GM19397 (cell line): ENCODE measurements around the gene FBXO10.

Source experiments
- ATAC-seq: cut with Tn5 transposase; IDR thresholded peaks from one replicate; pipeline ENCODE4 v1.9.1; 2021; ENCODE audit warnings: mild to moderate bottlenecking, moderate library complexity; ENCODE audit not compliant: unreplicated experiment

The FBXO10 gene

GRCh38 chr9:37551468-37551867 is 24.7 kb downstream of the FBXO10 start:
- ATAC-seq = no peak

- no peak for ATAC-seq
Observed at GRCh38 chr9:37550781-37551180, 25.4 kb downstream of the FBXO10 start.

- no peak for ATAC-seq
Observed at GRCh38 chr9:37549527-37549926, 26.7 kb downstream of the FBXO10 start.

- ATAC-seq = no peak
Observed at GRCh38 chr9:37547328-37547878, 28.8 kb downstream of the FBXO10 start.

GRCh38 chr9:37543468-37543867 is 32.7 kb downstream of the FBXO10 start:
- no peak for ATAC-seq

- no peak for ATAC-seq
Observed at GRCh38 chr9:37542895-37543294, 33.3 kb downstream of the FBXO10 start.

GRCh38 chr9:37542488-37542887 is 33.7 kb downstream of the FBXO10 start:
- ATAC-seq = no peak

- ATAC-seq = no peak
Observed at GRCh38 chr9:37541465-37541864, 34.7 kb downstream of the FBXO10 start.

GRCh38 chr9:37540634-37541033 is 35.5 kb downstream of the FBXO10 start:
- ATAC-seq = no peak

- no peak for ATAC-seq
Observed at GRCh38 chr9:37539634-37540033, 36.5 kb downstream of the FBXO10 start.

GRCh38 chr9:37538099-37538498 is 38.1 kb downstream of the FBXO10 start:
- ATAC-seq = no peak

GRCh38 chr9:37534901-37535300 is 41.3 kb downstream of the FBXO10 start:
- no peak for ATAC-seq

- no peak for ATAC-seq
Observed at GRCh38 chr9:37534412-37534811, 41.8 kb downstream of the FBXO10 start.

- ATAC-seq = no peak
Observed at GRCh38 chr9:37531699-37532098, 44.5 kb downstream of the FBXO10 start.

GRCh38 chr9:37528652-37529471 is 47.3 kb downstream of the FBXO10 start:
- ATAC-seq = peak; percentile 57

- ATAC-seq = no peak
Observed at GRCh38 chr9:37523916-37524315, 52.3 kb downstream of the FBXO10 start.

GRCh38 chr9:37522971-37523370 is 53.2 kb downstream of the FBXO10 start:
- no peak for ATAC-seq

GRCh38 chr9:37521111-37521510 is 55.1 kb downstream of the FBXO10 start:
- ATAC-seq = no peak

GRCh38 chr9:37520641-37521040 is 55.5 kb downstream of the FBXO10 start:
- ATAC-seq = no peak

GRCh38 chr9:37517923-37518322 is 58.3 kb downstream of the FBXO10 start:
- no peak for ATAC-seq

- ATAC-seq = no peak
Observed at GRCh38 chr9:37515620-37516258, 60.4 kb downstream of the FBXO10 start.

GRCh38 chr9:37514999-37515398 is 61.2 kb downstream of the FBXO10 start:
- no peak for ATAC-seq
